Endothelial cell of umbilical vein (primary cell): ENCODE results near the gene SOX15. TPM values are rescaled to one million over a fixed set of nuclear protein-coding genes. Genes with fewer than 3 reads are reported as not detected.

Experiments used
- BruUV-seq: library from RNA; stranded (reverse); fragments of 400-500 nt; replicated peaks from 2 replicates; lab custom pipeline; 2021; lab: Mats Ljungman, UMichigan
- CTCF ChIA-PET: fragments of 300-600, 350-600 bp; sonication (Branson Sonifier 250); formaldehyde crosslinking; loops from one replicate; lab custom pipeline; 2021; ENCODE audit warnings: antibody characterized with exemption, inconsistent platforms; lab: Charles Lee
- POLR2A ChIA-PET: fragments of 300-600, 350-600 bp; sonication (Branson Sonifier 250); formaldehyde crosslinking; loops from one replicate; lab custom pipeline; 2021; ENCODE audit warnings: antibody characterized with exemption, inconsistent platforms; lab: Charles Lee
- DNase-seq: peaks from one replicate; pipeline ENCODE4 v3.0.0-alpha.2; 2011; ENCODE audit warnings: low read depth, low spot score
- FAIRE-seq: peaks from 2 replicates; lab custom pipeline; 2011; peaks lifted over from hg19 to GRCh38; lab: Jason Lieb, UNC
- H2AFZ ChIP-seq: 2 replicates; pipeline ENCODE4 v1.6.0; 2012; ENCODE audit warnings: low read depth, low read length, control low read depth, inconsistent platforms
- H3K27ac ChIP-seq: 2 replicates; pipeline ENCODE4 v1.5.1; 2011; ENCODE audit warnings: low read depth, mild to moderate bottlenecking, control low read depth, low read length, moderate library complexity; ENCODE audit not compliant: insufficient read depth
- H3K27me3 ChIP-seq, 2 experiments: 2 replicates each; pipeline versions ENCODE4 v1.6.0 to v1.6.1; 2011; ENCODE audit warnings: low read length in 2 of 2, mixed read lengths in 1 of 2; ENCODE audit not compliant: control insufficient read depth in 2 of 2, insufficient read depth in 2 of 2
- H3K36me3 ChIP-seq, 2 experiments: 2 replicates in 1 of 2; 3 replicates in 1 of 2; pipeline ENCODE4 v1.5.1; 2011; ENCODE audit warnings: low read length in 2 of 2, mild to moderate bottlenecking in 1 of 2, moderate library complexity in 1 of 2; ENCODE audit not compliant: control insufficient read depth in 2 of 2, insufficient read depth in 2 of 2; ENCODE audit errors: extremely low read depth in 1 of 2
- H3K4me1 ChIP-seq: 3 replicates; pipeline ENCODE4 v1.5.1; 2011; ENCODE audit warnings: mild to moderate bottlenecking, low read length; ENCODE audit not compliant: control insufficient read depth, insufficient read depth; ENCODE audit errors: extremely low read depth
- H3K4me2 ChIP-seq: 2 replicates; pipeline ENCODE4 v1.6.1; 2011; ENCODE audit warnings: low read length, control low read depth, mixed read lengths; ENCODE audit not compliant: insufficient read depth
- H3K4me3 ChIP-seq, 3 experiments: fragments of 200-600 bp in 1 of 3; sonication (generic), shearing (Covaris generic) in 1 of 3; replicated peaks in 1 of 3; 2 replicates each; pipeline ENCODE4 v1.5.1; 2011 to 2016; ENCODE audit warnings: control low read depth in 3 of 3, low read length in 3 of 3, mild to moderate bottlenecking in 2 of 3, inconsistent platforms in 1 of 3, low read depth in 1 of 3, moderate library complexity in 1 of 3; ENCODE audit not compliant: insufficient read depth in 1 of 3
- H3K79me2 ChIP-seq: 2 replicates; pipeline ENCODE4 v1.6.0; 2012; ENCODE audit warnings: low read length, inconsistent platforms; ENCODE audit not compliant: control insufficient read depth, insufficient read depth
- H3K9ac ChIP-seq: replicated peaks from 2 replicates; pipeline ENCODE3; 2011; ENCODE audit warnings: low read length, control low read depth; ENCODE audit not compliant: insufficient read depth; ENCODE audit errors: extremely low read depth
- H3K9me1 ChIP-seq: replicated peaks from 3 replicates; pipeline ENCODE4 v1.6.0; 2011; ENCODE audit warnings: mild to moderate bottlenecking, low read length; ENCODE audit not compliant: control insufficient read depth, insufficient read depth; ENCODE audit errors: extremely low read depth
- H3K9me3 ChIP-seq: replicated peaks from 2 replicates; pipeline ENCODE4 v1.5.1; 2012; ENCODE audit warnings: low read length, inconsistent platforms; ENCODE audit not compliant: control insufficient read depth, insufficient read depth
- H4K20me1 ChIP-seq: replicated peaks from 2 replicates; pipeline ENCODE3; 2011; ENCODE audit warnings: mild to moderate bottlenecking, low read length; ENCODE audit not compliant: control insufficient read depth, insufficient read depth; ENCODE audit errors: extremely low read depth
- CTCF ChIP-seq, 2 donors: IDR thresholded peaks; 1 replicate in 1 of 2; 2 replicates in 1 of 2; pipeline ENCODE4 v1.5.1; 2011; ENCODE audit warnings: low read length in 2 of 2, mild to moderate bottlenecking in 2 of 2, moderate library complexity in 2 of 2, control low read depth in 1 of 2, inconsistent platforms in 1 of 2, low read depth in 1 of 2; ENCODE audit not compliant: insufficient read depth in 1 of 2; ENCODE audit errors: extremely low read depth in 1 of 2
- EZH2 ChIP-seq: IDR thresholded peaks from 2 replicates; pipeline ENCODE4 v1.6.1; 2012; ENCODE audit warnings: borderline replicate concordance, low read depth, mild to moderate bottlenecking, moderate library complexity, low read length, inconsistent platforms; ENCODE audit not compliant: severe bottlenecking
- FOS ChIP-seq: IDR thresholded peaks from 2 replicates; pipeline ENCODE4 v1.6.1; 2011; ENCODE audit warnings: mild to moderate bottlenecking, low read length, moderate library complexity, borderline replicate concordance; ENCODE audit not compliant: insufficient read depth
- GATA2 ChIP-seq: IDR thresholded peaks from 2 replicates; pipeline ENCODE4 v1.7.0; 2011; ENCODE audit warnings: low read depth, mild to moderate bottlenecking, moderate library complexity, mixed read lengths, low read length; ENCODE audit not compliant: insufficient read length, insufficient read depth
- JUN ChIP-seq: IDR thresholded peaks from 2 replicates; pipeline ENCODE4 v1.6.1; 2011; ENCODE audit warnings: borderline replicate concordance, low read depth; ENCODE audit not compliant: insufficient read length, insufficient read depth
- MYC ChIP-seq: IDR thresholded peaks from one replicate; pipeline ENCODE4 v1.6.1; 2011; ENCODE audit warnings: mild to moderate bottlenecking, low read depth, low read length
- POLR2A ChIP-seq: IDR thresholded peaks from 2 replicates; pipeline ENCODE4 v1.6.1; 2012; ENCODE audit warnings: low read depth, mild to moderate bottlenecking, control low read depth, low read length
- POLR2AphosphoS5 ChIP-seq: IDR thresholded peaks from 2 replicates; pipeline ENCODE4 v1.6.1; 2012; ENCODE audit warnings: low read depth, mild to moderate bottlenecking, control low read depth, low read length, moderate library complexity; ENCODE audit not compliant: insufficient read depth
- dilution Hi-C: fragments of 300-500 bp; cut with MboI; formaldehyde crosslinking; loops from one replicate; pipeline ENCODE4 v1.15.0; 2019; ENCODE audit warnings: low sequenced_read_pairs; ENCODE audit not compliant: extremely low pct_ligation_motif_present
- intact Hi-C: fragments of 100-400 bp; cut with micrococcal nuclease; formaldehyde crosslinking; loops from one replicate; pipeline ENCODE4 v1.10.0; 2022
- polyA plus RNA-seq, 4 experiments: library from polyadenylated mRNA; depleted of rRNA in 3 of 4; stranded (reverse) in 3 of 4; unstranded in 1 of 4; fragments of >200 nt; gene quantifications; 2 replicates each; pipeline versions ENCODE4 v1.2.1 to v1.2.3, GENCODE V29; 2011 to 2012; ENCODE audit warnings: missing spikeins in 1 of 4
- total RNA-seq: library from RNA; stranded (reverse); gene quantifications from 2 replicates; pipeline ENCODE4 v1.2.3, GENCODE V29; 2021
- TF ChIP-seq, protein P1 (sequence below): IDR thresholded peaks from 2 replicates; pipeline ENCODE4 v1.6.1; 2011; ENCODE audit not compliant: insufficient read depth, insufficient read length

The SOX15 gene
- total and polyA plus RNA-seq, 2 donors (not counting 3 experiments of a cell fraction or from before 2014, with no cell fraction given) = 0.26 to 0.46 TPM

DNA sequence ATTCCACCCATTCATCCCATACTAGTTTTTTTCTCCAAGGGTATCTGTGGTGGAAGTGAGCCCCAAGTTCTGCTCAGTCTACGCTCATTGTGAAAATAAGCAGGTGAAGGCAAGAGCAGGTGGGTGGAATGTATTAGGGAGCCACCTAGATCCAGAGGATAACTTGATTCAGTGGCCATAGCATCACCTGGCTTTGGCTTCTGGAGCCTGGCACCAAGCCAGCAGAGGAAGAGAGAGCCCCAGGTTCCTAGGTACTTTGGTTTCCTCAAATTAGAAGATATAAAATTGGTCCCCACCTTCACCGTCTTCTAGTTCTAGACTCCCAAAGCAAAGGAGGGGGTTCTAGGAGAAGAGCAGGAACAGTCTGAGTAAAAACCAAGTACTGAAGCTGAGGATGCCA lies 20.7 kb upstream of the SOX15 start:
- Histone ChIP-seq H3K4me3 (no peak overlapping the region), H3K4me2 (no peak overlapping the region), H3K36me3 (peaks cover under 1 to 2% of the 10 kb centered on the region in 2 experiments), H3K27ac (no peak overlapping the region), H2AFZ (no peak overlapping the region), H3K4me1 (peaks cover 24% of the 10 kb centered on the region), H3K27me3 (no peaks in the 10 kb centered on the region), H3K79me2 (peaks cover 52% of the 10 kb centered on the region), H3K9ac (no peak overlapping the region), H4K20me1 (peaks cover 3% of the 10 kb centered on the region), H3K9me1 (no peaks in the 10 kb centered on the region), H3K9me3 (no peaks in the 10 kb centered on the region)
- FAIRE-seq (no peak), DNase-seq (no peak)
- TF ChIP-seq POLR2A = no peak
- TF ChIP-seq EZH2 = no peak
- no peak for TF ChIP-seq CTCF (IDR thresholded peaks at IDR 0.05; ENCODE audit: extremely low read depth in 1 of 2, insufficient read depth in 1 of 2, low read depth in 1 of 2, low read length in 2 of 2)
- TF ChIP-seq, protein P1, sequence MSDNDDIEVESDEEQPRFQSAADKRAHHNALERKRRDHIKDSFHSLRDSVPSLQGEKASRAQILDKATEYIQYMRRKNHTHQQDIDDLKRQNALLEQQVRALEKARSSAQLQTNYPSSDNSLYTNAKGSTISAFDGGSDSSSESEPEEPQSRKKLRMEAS = no peak
- ChIA-PET POLR2A (no interaction called here), CTCF (interaction anchor here (1.8 kb wide), 1 partner anchor 21 kb away, joined by 6 read pairs; no protein-coding TSS in a partner anchor)
- intact Hi-C loops = loop anchor here (10.0 kb wide), 1 partner anchor 234 kb away; no protein-coding TSS in a partner anchor
- dilution Hi-C loops = no loop called here
- BruUV-seq = no TSS peak

DNA sequence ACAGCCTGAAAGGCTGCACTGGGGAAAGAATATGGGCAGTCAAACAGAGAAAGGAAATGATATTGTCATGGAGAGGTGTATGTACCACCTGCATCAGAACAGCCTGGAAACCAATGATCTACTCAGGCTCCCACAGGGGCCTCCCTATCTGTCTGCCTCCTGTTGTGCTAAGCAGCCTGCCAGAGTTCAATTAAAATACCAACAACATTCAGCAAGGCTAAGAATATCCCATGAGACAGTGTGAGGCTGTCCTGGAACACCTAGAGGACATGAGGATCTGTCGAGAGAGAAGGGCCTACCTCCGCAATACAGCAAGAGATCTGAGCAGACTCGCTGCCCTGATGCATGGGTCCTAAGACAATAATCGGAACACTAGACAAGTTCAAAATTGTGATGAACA lies 16.4 kb upstream of the SOX15 start:
- BruUV-seq = no TSS peak
- H4K20me1 ChIP-seq = no peaks in the 10 kb centered on the region

More for the DNA sequence above, 16.4 kb upstream of the SOX15 start:
- Histone ChIP-seq H3K9ac (no peak overlapping the region), H3K4me1 (no peaks in the 10 kb centered on the region), H3K79me2 (peaks cover 23% of the 10 kb centered on the region), H3K27me3 (no peaks in the 10 kb centered on the region), H3K4me3 (no peak overlapping the region), H3K9me3 (no peaks in the 10 kb centered on the region), H2AFZ (no peak overlapping the region), H3K9me1 (no peaks in the 10 kb centered on the region), H3K27ac (no peak overlapping the region), H3K36me3 (peaks cover 7 to 21% of the 10 kb centered on the region in 2 experiments), H3K4me2 (no peak overlapping the region)
- dilution Hi-C loops (no loop called here), intact Hi-C loops (no loop called here)
- POLR2A ChIA-PET = no interaction called here
- DNase-seq (no peak), FAIRE-seq (no peak)
- CTCF ChIA-PET = interaction anchor here (0.9 kb wide), 1 partner anchor 8 kb away, joined by 3 read pairs; the partner anchor contains the start of gene FXR2
- TF ChIP-seq GATA2 (no peak), EZH2 (no peak), MYC (no peak), CTCF (IDR thresholded peaks at IDR 0.05; ENCODE audit: extremely low read depth in 1 of 2, insufficient read depth in 1 of 2, low read depth in 1 of 2, low read length in 2 of 2) (no peak), FOS (no peak), POLR2A (no peak), JUN (no peak), POLR2AphosphoS5 (no peak)
- TF ChIP-seq, protein P1 = no peak
